HepG2 (cell line): ENCODE measurements around the gene PRSS12. TPM values are rescaled to one million over a fixed set of nuclear protein-coding genes. Genes with fewer than 3 reads are reported as not detected.

ENCODE experiments used
- CHCHD3 ChIP-seq: sonication (generic); formaldehyde crosslinking; IDR thresholded peaks from 2 replicates; pipeline ENCODE4 v1.8.0; 2022; ENCODE audit warnings: mild to moderate bottlenecking, missing genetic modification reagents, moderate library complexity
- PRMT3 ChIP-seq: sonication (generic); formaldehyde crosslinking; IDR thresholded peaks from 2 replicates; pipeline ENCODE4 v1.8.1; 2022; ENCODE audit warnings: low read depth, mild to moderate bottlenecking, moderate library complexity, missing genetic modification reagents, borderline replicate concordance
- ZC3H4 ChIP-seq: sonication (generic); formaldehyde crosslinking; IDR thresholded peaks from 2 replicates; pipeline ENCODE4 v1.4.0; 2020; ENCODE audit warnings: missing genetic modification reagents, borderline replicate concordance
- ZNF12 ChIP-seq: sonication (generic); formaldehyde crosslinking; IDR thresholded peaks from 2 replicates; pipeline ENCODE4 v1.5.0; 2020; ENCODE audit warnings: missing genetic modification reagents
- polyA plus RNA-seq, 8 experiments: library from polyadenylated mRNA; depleted of rRNA in 3 of 8; stranded (reverse) in 7 of 8; unstranded in 1 of 8; fragments of >200 nt; fragmentation: Illumina TruSeq in 4 of 8; extraction: Trizol in 4 of 8; gene quantifications; 2 replicates each; pipeline versions ENCODE4 v1.2.1 to v1.2.3, GENCODE V29; 2011 to 2016; ENCODE audit warnings: low read depth in 4 of 8, missing spikeins in 1 of 8, mixed read lengths in 1 of 8; ENCODE audit not compliant: insufficient read depth in 1 of 8
- total RNA-seq, 5 experiments: library from RNA; depleted of rRNA; stranded (reverse); fragments of >200 nt; fragmentation: Illumina TruSeq; extraction: Trizol; gene quantifications; 2 replicates each; pipeline ENCODE4 v1.2.3, GENCODE V29; 2016; ENCODE audit warnings: low read depth in 1 of 5
- TF ChIP-seq, protein P1 (sequence below), 2 experiments: sonication (generic) in 1 of 2; formaldehyde crosslinking in 1 of 2; IDR thresholded peaks; 2 replicates each; pipeline versions ENCODE4 v1.6.1 to v1.9.0; 2014 to 2022; ENCODE audit warnings: antibody characterized with exemption in 1 of 2, borderline replicate concordance in 1 of 2, inconsistent platforms in 1 of 2, low read depth in 1 of 2, missing genetic modification reagents in 1 of 2
- TF ChIP-seq, protein P2 (sequence below): IDR thresholded peaks from 2 replicates; pipeline ENCODE4 v1.6.1; 2016; ENCODE audit warnings: mild to moderate bottlenecking
- TF ChIP-seq, protein P3 (sequence below): sonication (generic); formaldehyde crosslinking; IDR thresholded peaks from 2 replicates; pipeline ENCODE4 v1.4.0; 2020; ENCODE audit warnings: missing genetic modification reagents, borderline replicate concordance
- TF ChIP-seq, protein P4 (sequence below), 2 experiments: sonication (generic) in 1 of 2; formaldehyde crosslinking in 1 of 2; IDR thresholded peaks; 2 replicates each; pipeline versions ENCODE4 v1.4.0 to v1.6.1; 2016 to 2020; ENCODE audit warnings: borderline replicate concordance in 1 of 2, low read depth in 1 of 2, mild to moderate bottlenecking in 1 of 2, missing genetic modification reagents in 1 of 2
- TF ChIP-seq, protein P5 (sequence below): sonication (generic); formaldehyde crosslinking; IDR thresholded peaks from 2 replicates; pipeline ENCODE4 v1.9.0; 2021; ENCODE audit warnings: missing genetic modification reagents, mild to moderate bottlenecking, borderline replicate concordance

The PRSS12 gene
- total and polyA plus RNA-seq, 2 of the 13 experiments (the other 11 are each of a cell fraction or from before 2014, with no cell fraction given) = 0.02 TPM; not detected in 1

DNA sequence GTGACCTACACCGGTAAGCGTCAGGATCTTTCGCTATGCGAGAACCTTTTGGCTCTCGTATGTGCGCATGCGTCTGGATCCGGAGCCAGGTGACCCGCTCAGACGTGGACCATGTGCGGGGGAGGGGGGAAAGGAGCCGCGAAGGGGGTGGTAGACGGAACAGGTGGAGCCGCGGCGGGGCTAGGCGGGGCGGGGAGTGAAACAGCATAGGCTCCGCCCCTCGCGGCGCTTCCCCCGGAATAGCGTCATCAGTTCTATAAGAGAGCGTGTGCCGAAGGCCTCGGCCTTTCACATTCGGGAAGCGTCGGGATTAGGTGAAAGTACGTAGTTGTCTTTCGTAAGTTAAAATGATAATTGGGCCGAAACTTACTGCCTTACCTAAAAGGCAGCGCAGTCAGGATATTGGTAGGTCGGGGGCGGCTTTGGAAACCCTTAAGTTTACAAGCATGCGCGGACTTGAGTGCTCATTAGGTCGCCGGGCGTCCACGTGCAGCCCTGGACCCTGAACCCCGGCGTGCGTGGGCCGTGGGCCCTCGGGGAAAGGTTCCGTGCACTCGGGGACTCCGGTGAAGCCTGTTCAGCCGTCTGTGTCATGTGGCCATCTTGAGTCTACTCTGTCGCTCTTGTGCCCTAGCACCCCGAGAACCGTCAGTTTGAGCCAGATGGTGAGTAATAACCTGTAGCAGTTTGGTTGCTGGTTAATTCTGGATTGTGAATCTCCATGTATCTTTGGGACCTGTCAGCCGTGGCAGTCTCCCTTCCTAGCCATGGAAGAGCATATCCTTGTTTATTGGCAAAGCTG, 74.1 kb downstream of the PRSS12 start (continued):
- TF ChIP-seq, protein P1, sequence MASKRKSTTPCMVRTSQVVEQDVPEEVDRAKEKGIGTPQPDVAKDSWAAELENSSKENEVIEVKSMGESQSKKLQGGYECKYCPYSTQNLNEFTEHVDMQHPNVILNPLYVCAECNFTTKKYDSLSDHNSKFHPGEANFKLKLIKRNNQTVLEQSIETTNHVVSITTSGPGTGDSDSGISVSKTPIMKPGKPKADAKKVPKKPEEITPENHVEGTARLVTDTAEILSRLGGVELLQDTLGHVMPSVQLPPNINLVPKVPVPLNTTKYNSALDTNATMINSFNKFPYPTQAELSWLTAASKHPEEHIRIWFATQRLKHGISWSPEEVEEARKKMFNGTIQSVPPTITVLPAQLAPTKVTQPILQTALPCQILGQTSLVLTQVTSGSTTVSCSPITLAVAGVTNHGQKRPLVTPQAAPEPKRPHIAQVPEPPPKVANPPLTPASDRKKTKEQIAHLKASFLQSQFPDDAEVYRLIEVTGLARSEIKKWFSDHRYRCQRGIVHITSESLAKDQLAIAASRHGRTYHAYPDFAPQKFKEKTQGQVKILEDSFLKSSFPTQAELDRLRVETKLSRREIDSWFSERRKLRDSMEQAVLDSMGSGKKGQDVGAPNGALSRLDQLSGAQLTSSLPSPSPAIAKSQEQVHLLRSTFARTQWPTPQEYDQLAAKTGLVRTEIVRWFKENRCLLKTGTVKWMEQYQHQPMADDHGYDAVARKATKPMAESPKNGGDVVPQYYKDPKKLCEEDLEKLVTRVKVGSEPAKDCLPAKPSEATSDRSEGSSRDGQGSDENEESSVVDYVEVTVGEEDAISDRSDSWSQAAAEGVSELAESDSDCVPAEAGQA (IDR thresholded peaks at IDR 0.05; ENCODE audit: low read depth) = no peak; the same call in 1 of the 2 replicates
- TF ChIP-seq, protein P1 (CRISPR knock-in tag; IDR thresholded peaks at IDR 0.05; ENCODE audit: borderline replicate concordance) = peak; percentile 74; the same call in 1 of the 2 replicates
- TF ChIP-seq PRMT3 (CRISPR knock-in tag) (peak; percentile 80; the same call in 1 of the 2 replicates), ZNF12 (peak; percentile 30), ZC3H4 (CRISPR knock-in tag) (no peak; the same call in 1 of the 2 replicates), CHCHD3 (CRISPR knock-in tag) (peak; percentile 28; the same call in 1 of the 2 replicates)
- TF ChIP-seq, protein P2, sequence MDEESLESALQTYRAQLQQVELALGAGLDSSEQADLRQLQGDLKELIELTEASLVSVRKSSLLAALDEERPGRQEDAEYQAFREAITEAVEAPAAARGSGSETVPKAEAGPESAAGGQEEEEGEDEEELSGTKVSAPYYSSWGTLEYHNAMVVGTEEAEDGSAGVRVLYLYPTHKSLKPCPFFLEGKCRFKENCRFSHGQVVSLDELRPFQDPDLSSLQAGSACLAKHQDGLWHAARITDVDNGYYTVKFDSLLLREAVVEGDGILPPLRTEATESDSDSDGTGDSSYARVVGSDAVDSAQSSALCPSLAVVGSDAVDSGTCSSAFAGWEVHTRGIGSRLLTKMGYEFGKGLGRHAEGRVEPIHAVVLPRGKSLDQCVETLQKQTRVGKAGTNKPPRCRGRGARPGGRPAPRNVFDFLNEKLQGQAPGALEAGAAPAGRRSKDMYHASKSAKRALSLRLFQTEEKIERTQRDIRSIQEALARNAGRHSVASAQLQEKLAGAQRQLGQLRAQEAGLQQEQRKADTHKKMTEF (CRISPR knock-in tag) = peak; percentile 85
- TF ChIP-seq, protein P3, sequence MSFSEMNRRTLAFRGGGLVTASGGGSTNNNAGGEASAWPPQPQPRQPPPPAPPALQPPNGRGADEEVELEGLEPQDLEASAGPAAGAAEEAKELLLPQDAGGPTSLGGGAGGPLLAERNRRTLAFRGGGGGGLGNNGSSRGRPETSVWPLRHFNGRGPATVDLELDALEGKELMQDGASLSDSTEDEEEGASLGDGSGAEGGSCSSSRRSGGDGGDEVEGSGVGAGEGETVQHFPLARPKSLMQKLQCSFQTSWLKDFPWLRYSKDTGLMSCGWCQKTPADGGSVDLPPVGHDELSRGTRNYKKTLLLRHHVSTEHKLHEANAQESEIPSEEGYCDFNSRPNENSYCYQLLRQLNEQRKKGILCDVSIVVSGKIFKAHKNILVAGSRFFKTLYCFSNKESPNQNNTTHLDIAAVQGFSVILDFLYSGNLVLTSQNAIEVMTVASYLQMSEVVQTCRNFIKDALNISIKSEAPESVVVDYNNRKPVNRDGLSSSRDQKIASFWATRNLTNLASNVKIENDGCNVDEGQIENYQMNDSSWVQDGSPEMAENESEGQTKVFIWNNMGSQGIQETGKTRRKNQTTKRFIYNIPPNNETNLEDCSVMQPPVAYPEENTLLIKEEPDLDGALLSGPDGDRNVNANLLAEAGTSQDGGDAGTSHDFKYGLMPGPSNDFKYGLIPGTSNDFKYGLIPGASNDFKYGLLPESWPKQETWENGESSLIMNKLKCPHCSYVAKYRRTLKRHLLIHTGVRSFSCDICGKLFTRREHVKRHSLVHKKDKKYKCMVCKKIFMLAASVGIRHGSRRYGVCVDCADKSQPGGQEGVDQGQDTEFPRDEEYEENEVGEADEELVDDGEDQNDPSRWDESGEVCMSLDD (CRISPR knock-in tag) = peak; percentile 76; the same call in 1 of the 2 replicates
- TF ChIP-seq, protein P4, sequence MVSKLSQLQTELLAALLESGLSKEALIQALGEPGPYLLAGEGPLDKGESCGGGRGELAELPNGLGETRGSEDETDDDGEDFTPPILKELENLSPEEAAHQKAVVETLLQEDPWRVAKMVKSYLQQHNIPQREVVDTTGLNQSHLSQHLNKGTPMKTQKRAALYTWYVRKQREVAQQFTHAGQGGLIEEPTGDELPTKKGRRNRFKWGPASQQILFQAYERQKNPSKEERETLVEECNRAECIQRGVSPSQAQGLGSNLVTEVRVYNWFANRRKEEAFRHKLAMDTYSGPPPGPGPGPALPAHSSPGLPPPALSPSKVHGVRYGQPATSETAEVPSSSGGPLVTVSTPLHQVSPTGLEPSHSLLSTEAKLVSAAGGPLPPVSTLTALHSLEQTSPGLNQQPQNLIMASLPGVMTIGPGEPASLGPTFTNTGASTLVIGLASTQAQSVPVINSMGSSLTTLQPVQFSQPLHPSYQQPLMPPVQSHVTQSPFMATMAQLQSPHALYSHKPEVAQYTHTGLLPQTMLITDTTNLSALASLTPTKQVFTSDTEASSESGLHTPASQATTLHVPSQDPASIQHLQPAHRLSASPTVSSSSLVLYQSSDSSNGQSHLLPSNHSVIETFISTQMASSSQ (IDR thresholded peaks at IDR 0.05; ENCODE audit: low read depth) = 0 out of 2 replicates have a peak, but pooled peaks have one; percentile 27
- TF ChIP-seq, protein P4 (CRISPR knock-in tag; IDR thresholded peaks at IDR 0.05; ENCODE audit: borderline replicate concordance) = peak; percentile 83
- TF ChIP-seq, protein P5, sequence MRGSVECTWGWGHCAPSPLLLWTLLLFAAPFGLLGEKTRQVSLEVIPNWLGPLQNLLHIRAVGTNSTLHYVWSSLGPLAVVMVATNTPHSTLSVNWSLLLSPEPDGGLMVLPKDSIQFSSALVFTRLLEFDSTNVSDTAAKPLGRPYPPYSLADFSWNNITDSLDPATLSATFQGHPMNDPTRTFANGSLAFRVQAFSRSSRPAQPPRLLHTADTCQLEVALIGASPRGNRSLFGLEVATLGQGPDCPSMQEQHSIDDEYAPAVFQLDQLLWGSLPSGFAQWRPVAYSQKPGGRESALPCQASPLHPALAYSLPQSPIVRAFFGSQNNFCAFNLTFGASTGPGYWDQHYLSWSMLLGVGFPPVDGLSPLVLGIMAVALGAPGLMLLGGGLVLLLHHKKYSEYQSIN (CRISPR knock-in tag) = no peak
